Measurements from ENCODE around the gene MTCH1.

DNA sequence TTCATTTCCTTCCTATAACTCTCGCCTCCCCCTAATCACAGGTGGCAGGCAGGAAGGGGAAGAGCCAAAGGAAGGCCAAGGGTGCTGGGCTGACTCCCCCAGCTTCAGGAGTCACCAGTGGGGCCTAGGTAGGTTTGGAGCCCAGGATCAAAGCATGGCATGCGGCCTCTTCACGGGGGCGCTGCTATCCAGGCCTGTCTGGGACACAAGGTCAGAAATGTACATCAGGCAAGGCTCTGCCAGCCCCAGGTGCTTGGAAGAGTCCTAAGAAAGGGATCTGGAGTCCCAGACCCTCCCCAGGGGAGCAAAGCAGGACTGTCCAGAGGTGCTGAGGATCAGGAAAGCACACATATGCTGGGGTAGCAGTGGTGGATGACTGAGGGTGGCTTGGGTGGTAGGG, 21.1 kb downstream of the MTCH1 start:
- TF ChIP-seq, protein P1, sequence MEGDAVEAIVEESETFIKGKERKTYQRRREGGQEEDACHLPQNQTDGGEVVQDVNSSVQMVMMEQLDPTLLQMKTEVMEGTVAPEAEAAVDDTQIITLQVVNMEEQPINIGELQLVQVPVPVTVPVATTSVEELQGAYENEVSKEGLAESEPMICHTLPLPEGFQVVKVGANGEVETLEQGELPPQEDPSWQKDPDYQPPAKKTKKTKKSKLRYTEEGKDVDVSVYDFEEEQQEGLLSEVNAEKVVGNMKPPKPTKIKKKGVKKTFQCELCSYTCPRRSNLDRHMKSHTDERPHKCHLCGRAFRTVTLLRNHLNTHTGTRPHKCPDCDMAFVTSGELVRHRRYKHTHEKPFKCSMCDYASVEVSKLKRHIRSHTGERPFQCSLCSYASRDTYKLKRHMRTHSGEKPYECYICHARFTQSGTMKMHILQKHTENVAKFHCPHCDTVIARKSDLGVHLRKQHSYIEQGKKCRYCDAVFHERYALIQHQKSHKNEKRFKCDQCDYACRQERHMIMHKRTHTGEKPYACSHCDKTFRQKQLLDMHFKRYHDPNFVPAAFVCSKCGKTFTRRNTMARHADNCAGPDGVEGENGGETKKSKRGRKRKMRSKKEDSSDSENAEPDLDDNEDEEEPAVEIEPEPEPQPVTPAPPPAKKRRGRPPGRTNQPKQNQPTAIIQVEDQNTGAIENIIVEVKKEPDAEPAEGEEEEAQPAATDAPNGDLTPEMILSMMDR (IDR thresholded peaks at IDR 0.05): no peak
- TF ChIP-seq ZFP36 (IDR thresholded peaks at IDR 0.05; ENCODE audit: borderline replicate concordance, partially characterized antibody) (no peak), MAFK (IDR thresholded peaks at IDR 0.05; ENCODE audit: partially characterized antibody) (no peak), POLR2A (IDR thresholded peaks at IDR 0.05; ENCODE audit: low read length) (no peak), MYC (IDR thresholded peaks at IDR 0.05; ENCODE audit: borderline replicate concordance, low read length) (no peak), CHD2 (IDR thresholded peaks at IDR 0.05; ENCODE audit: low read length, partially characterized antibody) (no peak), SMC3 (IDR thresholded peaks at IDR 0.05) (no peak)
- TF ChIP-seq, protein P2, sequence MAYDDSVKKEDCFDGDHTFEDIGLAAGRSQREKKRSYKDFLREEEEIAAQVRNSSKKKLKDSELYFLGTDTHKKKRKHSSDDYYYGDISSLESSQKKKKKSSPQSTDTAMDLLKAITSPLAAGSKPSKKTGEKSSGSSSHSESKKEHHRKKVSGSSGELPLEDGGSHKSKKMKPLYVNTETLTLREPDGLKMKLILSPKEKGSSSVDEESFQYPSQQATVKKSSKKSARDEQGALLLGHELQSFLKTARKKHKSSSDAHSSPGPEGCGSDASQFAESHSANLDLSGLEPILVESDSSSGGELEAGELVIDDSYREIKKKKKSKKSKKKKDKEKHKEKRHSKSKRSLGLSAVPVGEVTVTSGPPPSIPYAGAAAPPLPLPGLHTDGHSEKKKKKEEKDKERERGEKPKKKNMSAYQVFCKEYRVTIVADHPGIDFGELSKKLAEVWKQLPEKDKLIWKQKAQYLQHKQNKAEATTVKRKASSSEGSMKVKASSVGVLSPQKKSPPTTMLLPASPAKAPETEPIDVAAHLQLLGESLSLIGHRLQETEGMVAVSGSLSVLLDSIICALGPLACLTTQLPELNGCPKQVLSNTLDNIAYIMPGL (CRISPR knock-in tag; IDR thresholded peaks at IDR 0.05; ENCODE audit: borderline replicate concordance): no peak
- TF ChIP-seq, protein P3, sequence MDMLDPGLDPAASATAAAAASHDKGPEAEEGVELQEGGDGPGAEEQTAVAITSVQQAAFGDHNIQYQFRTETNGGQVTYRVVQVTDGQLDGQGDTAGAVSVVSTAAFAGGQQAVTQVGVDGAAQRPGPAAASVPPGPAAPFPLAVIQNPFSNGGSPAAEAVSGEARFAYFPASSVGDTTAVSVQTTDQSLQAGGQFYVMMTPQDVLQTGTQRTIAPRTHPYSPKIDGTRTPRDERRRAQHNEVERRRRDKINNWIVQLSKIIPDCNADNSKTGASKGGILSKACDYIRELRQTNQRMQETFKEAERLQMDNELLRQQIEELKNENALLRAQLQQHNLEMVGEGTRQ (IDR thresholded peaks at IDR 0.05): no peak
- TF ChIP-seq, protein P4, sequence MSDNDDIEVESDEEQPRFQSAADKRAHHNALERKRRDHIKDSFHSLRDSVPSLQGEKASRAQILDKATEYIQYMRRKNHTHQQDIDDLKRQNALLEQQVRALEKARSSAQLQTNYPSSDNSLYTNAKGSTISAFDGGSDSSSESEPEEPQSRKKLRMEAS (IDR thresholded peaks at IDR 0.05): no peak

Measured in A549 (cell line).